RWPE1 (cell line): ENCODE measurements around the gene ANKRD16.

ENCODE experiments used
- CTCF ChIA-PET: fragments of 350-600 bp; sonication (Branson Sonifier 250); formaldehyde crosslinking; extraction: SDS; loops from one replicate; lab custom pipeline; 2021; lab: Yijun Ruan, JAX
- POLR2A ChIA-PET: fragments of 400-600 bp; formaldehyde crosslinking; extraction: SDS; loops from one replicate; lab custom pipeline; 2020; ENCODE audit warnings: antibody characterized with exemption; ENCODE audit not compliant: low non-redundant PET; lab: Yijun Ruan, JAX
- DNase-seq: peaks from one replicate; pipeline ENCODE4 v3.0.0; 2012; ENCODE audit warnings: low spot score
- H3K27ac ChIP-seq: fragments of 450-650 bp; 2 replicates; pipeline ENCODE4 v1.5.1; 2017
- TF ChIP-seq, protein P1 (sequence below): fragments of 450-650 bp; conservative IDR thresholded peaks from 2 replicates; pipeline ENCODE4 v1.5.1; 2017; ENCODE audit warnings: low read depth, mild to moderate bottlenecking

ANKRD16 gene

DNA sequence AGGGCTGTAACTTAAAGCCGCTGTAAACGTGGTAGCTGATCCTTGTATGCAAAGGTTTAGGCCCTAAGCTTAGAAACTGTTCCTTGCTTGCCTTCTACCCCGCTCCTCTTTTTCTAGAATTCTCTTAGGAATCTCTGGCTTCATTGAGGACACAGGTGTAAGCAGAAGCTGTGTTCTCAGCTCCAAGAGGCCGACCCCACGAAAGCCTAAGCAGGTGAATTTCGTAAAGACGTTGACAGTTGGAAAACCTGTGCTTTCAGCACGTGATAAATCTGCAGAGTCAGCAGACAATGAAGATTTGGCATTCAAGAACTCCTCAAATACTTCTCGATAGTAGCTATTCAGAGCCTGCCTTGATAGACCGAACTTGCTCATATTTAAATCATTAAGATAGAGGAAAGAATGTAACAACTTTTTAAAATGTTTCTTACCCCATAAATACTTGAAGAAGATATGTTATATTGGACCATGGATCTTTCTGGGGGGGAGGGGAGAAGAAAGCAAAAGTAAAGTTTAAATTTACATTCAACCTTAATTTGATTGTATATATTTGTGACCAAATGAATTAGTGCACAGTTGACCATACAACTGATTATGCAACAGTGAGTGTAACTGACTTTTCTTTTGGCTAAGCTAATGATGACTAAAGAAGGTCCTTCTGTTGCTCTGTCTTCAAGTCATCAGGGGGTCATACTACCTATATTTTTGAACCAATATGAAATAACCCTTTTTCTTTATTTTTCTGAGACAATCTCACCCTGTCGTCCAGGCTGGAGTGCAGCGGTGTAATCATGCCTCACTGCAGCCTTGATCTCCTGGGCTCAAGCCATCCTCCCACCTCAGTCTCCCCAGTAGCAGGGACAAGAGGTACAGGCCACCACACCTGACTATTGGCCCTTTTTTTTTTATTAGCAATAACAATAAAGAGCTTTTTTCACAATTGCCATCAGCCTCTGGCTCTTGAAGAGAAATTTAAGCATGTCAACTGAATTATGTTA lies 75.3 kb downstream of the ANKRD16 start:
- POLR2A ChIA-PET: interaction anchor here (0.6 to 1.2 kb wide), 3 partner anchors 60 to 111 kb away, joined by 3 to 5 read pairs (median 3); partner anchors contain the start of genes ANKRD16 and FBH1
- CTCF ChIA-PET: interaction anchor here (0.5 to 1.1 kb wide), 2 partner anchors 11 to 59 kb away, joined by 3 to 5 read pairs; no protein-coding TSS in a partner anchor
- peak overlapping the region; percentile 91 for H3K27ac ChIP-seq
- TF ChIP-seq, protein P1, sequence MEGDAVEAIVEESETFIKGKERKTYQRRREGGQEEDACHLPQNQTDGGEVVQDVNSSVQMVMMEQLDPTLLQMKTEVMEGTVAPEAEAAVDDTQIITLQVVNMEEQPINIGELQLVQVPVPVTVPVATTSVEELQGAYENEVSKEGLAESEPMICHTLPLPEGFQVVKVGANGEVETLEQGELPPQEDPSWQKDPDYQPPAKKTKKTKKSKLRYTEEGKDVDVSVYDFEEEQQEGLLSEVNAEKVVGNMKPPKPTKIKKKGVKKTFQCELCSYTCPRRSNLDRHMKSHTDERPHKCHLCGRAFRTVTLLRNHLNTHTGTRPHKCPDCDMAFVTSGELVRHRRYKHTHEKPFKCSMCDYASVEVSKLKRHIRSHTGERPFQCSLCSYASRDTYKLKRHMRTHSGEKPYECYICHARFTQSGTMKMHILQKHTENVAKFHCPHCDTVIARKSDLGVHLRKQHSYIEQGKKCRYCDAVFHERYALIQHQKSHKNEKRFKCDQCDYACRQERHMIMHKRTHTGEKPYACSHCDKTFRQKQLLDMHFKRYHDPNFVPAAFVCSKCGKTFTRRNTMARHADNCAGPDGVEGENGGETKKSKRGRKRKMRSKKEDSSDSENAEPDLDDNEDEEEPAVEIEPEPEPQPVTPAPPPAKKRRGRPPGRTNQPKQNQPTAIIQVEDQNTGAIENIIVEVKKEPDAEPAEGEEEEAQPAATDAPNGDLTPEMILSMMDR: no peak
- DNase-seq: no peak

DNA sequence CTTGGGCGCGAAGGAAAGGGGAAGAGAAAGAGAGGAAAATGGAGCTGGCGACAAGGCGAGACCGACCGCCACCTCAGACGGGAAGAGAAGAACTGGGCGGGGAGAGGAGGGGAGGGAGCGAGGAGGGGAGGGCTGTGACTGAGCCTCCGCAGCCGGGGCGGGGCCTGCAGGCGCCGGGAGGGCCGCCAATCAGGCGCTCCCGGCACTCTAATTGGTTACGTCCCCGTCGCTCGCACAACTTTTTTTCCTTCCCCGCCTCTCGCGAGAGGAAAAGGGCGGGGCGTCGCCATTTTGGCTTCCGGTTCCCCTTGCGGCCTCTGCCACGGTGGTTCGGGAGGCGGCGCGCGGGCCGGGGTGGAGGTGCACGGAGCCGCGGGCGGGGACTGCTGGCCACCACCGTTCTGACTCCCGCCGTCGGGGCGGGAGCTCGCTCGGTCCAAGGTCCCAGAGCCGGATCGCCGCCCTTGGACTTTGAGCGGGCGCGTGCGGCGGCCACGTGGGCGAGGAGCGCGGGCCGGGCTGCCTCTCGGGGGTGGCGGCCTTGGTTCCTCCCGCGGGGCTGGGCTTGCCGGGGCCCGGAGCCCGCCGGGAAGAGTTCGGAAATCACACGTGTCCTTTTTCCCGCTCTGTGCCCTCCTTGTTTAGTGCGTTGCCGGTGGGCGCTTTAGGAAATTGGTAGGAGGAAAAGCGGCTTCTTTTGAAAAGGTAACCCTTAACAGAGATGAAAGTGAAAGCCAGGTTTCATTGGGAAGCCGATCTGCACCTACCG lies 76.2 kb downstream of the ANKRD16 start, which contains the start of gene GDI2:
GDI2 (minus strand) TSS at position 94 of the 769 bp plus-strand sequence. CDS start 176 bp downstream, outside the sequence.
- POLR2A ChIA-PET: interaction anchor here (0.5 to 1.2 kb wide), 6 partner anchors 10 to 112 kb away, joined by 3 to 6 read pairs (median 4); partner anchors contain the start of genes ANKRD16 and FBH1
- CTCF ChIA-PET: interaction anchor here (0.5 to 1.1 kb wide), 2 partner anchors 12 to 60 kb away, joined by 3 to 5 read pairs; no protein-coding TSS in a partner anchor
- TF ChIP-seq, protein P1: no peak
- peak; percentile 98 for DNase-seq
- H3K27ac ChIP-seq: peak within 1 kb of the TSS; percentile 91

DNA sequence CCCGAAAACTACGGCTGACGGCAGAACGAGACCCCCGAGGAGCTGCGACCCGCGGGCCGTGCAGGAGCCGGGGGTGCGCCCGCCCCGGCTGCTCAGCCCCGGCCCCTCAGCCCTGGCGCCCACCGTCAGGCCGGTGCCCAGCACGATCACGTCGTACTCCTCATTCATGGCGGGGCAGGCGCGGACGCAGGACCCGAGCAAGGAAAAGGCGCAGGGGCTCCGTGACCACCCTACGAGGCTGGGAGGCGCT lies 76.7 kb downstream of the ANKRD16 start:
- no peak for DNase-seq
- peak overlapping the region; percentile 91 for H3K27ac ChIP-seq
- ChIA-PET POLR2A (interaction anchor here (0.5 to 1.2 kb wide), 5 partner anchors 11 to 77 kb away, joined by 3 to 6 read pairs (median 5); partner anchors contain the start of genes ANKRD16 and FBH1), CTCF (no interaction called here)
- TF ChIP-seq, protein P1: no peak

DNA sequence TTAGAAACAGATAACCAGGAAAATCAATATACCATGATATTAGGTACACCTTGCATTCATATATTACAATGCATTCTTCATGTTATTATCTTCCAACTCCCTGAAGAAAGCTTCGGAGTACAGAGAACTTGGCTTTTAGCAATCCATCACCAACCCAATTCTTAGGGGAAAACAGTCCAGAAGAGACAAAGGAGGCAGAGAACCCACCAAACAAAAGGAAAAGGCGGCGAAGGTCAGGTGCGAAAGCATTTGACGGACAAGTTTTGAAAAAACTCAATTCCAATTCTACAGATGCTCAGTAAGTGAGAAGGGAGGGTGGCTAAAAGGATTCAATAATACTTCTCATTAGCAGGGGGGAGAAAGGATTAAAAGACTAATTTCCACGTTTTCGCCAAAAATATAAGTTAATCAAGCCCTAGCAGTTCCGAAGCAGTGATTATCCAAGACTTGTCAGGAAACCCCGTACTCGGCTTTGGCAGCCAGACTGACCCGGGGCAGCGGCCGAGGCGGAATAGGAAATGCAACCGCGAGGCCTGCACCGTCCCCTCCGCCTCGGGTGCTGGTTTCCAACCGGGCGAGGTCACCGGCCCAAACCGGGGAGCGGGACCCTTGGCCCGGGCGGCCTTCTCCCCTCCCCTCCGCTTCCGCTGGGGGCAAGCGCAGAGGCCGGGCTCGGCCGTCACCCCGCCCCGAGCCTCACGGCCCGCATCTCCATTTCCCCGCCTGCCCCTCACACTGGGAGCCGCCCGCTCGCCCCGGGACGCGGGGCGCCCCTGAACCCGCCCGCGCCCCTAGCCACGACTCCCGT lies 77.2 kb downstream of the ANKRD16 start:
- CTCF ChIA-PET: no interaction called here
- POLR2A ChIA-PET: interaction anchor here (0.5 to 1.2 kb wide), 4 partner anchors 11 to 62 kb away, joined by 3 to 6 read pairs (median 6); no protein-coding TSS in a partner anchor
- H3K27ac ChIP-seq: peak overlapping the region; percentile 91
- TF ChIP-seq, protein P1: no peak
- DNase-seq: peak; percentile 29
